ENCODE measurements around the gene TTLL3.
"Not testable (repeated sequence)": the region's sequence is repeated elsewhere in the genome, so short reads cannot be mapped to it uniquely, and the experiment has no call there.

TTLL3 gene

GRCh38 chr3:9870978-9871377 is 60.9 kb downstream of the TTLL3 start:
- no peak for DNase-seq

DNA sequence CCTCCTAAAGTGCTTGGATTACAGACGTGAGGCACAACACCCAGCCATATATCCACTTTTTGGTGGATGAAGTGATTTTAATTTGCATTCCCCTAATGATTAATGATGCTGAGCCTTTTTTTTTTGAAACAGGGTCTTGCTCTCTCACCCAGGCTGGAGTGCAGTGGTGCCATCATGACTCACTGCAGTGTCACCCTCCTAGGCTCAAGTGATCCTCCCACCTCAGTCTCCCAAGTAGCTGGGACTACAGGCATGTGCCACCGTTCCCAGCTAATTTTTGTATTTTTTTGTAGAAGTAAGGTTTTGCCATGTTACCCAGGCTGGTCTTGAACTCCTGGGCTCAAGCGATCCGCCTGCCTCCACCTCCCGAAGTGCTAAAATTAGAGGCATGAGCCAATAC is 62.0 kb downstream of the TTLL3 start:
- DNase-seq, result not testable (repeated sequence)

- no peak for DNase-seq
Measured at GRCh38 chr3:9875448-9875847, 65.4 kb downstream of the TTLL3 start.

- DNase-seq, result not testable (repeated sequence)
Measured at GRCh38 chr3:9876255-9876654, 66.2 kb downstream of the TTLL3 start.

DNA sequence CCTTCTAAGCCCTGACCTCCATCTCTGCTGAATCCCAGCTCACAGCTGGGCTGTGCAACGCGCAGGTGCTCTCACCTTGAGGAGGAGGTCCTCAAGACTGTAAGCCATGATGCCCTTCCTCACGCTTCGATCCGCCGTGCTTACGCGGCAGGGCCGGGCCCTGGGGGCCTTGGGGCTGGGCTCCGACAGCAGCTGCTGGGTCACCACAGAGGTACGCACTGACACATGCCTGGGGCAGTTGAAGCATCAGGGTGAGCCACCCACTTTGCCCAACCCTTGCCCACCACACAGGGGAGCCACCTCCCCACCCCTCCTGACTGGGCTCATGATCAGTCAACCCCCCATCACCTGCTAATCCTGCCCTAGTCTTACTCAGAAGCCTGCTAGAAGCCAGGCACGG is 66.9 kb downstream of the TTLL3 start:
- DNase-seq, result no peak

- no peak for DNase-seq
Measured at GRCh38 chr3:9878700-9879099, 68.6 kb downstream of the TTLL3 start.

DNA sequence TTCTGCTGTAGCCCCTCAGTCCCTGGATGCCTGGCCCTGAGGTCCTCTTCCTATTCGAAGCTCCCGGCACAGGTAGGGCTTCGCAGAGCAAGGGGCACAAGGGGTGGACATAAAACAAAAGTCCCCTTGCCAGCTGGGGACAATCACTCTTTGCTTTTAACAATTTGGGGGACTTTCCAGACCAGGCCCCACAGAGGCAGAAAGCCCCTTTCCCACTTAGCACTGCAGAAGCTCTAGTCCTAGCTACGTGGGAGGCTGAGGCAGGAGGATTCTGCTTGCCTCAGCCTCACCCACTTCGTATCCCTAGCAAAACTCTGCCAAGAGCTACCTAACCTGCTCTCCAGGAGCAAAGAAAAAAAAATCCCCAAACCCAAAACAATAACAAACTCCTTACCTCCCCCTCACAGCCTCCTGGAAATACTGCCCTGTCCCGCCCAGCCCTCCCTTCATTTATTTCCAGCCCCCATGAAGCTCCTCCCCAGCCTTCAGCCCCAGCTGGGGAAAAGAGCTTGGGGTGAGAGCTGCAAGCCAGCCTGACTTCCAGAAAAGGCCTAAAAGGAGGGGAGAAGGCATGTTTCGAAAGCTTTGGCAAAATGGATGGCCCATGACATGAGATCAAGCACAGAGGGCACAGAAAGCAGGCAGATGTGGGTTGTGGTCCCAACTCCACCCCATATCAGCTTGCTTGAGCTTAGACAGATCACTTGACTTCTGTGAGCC is 69.9 kb downstream of the TTLL3 start, which contains the start of gene CIDEC:
TSS of gene CIDEC (minus strand) at position 424 of the 720 bp plus-strand sequence. CDS start 1,767 bp downstream, outside the sequence.
- DNase-seq, result no peak

- no peak for DNase-seq
Measured at GRCh38 chr3:9881441-9881840, 71.4 kb downstream of the TTLL3 start.

DNA sequence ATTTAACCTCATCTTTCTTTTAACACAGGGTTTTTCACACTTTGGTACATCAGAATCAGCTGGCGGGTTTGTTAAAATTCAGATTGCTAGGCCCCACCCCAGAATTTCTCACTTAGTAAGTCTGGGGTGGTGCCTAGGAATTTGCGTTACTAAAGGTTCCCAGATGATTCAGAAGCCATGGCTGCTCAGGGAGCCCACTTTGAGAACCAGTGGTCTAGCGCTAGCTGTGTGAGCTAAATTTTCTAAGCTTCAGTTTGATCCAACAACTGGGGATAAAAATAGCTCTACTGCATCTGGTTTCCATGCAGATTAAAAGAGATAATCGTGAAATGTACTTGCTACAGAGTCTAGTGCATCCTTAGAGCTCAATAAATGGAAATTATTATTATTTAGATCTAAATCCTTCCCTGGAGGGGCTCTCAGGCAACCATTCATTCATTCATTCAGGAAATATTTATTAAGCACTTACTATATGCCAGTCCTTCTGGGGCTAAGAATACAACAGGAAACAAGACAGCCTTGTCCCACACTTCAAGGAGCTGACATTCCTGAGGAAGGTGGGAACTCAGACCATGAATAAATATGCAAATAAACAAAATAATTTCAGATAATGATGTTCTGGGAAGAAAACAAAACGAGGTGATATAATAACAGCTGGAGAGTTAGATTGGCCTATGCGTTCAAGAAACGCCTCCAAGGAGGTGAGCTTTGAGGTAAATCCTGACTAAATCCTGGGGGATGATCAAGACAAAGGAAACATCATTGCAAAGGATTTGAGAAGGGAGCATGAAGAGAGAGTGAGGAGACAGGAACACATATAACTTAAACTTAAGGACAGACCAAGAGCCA is 73.9 kb downstream of the TTLL3 start:
- DNase-seq, result no peak

- DNase-seq, result no peak
Measured at GRCh38 chr3:9884555-9885165, 74.6 kb downstream of the TTLL3 start.

Data from NCI-H1417 treated with DMSO at 0.1 percent for 48 hours (cell line).